ENCODE measurements around the gene MCCC1.
"Not testable (repeated sequence)": the region's sequence is repeated elsewhere in the genome, so short reads cannot be mapped to it uniquely, and the experiment has no call there.

Gene MCCC1

DNA sequence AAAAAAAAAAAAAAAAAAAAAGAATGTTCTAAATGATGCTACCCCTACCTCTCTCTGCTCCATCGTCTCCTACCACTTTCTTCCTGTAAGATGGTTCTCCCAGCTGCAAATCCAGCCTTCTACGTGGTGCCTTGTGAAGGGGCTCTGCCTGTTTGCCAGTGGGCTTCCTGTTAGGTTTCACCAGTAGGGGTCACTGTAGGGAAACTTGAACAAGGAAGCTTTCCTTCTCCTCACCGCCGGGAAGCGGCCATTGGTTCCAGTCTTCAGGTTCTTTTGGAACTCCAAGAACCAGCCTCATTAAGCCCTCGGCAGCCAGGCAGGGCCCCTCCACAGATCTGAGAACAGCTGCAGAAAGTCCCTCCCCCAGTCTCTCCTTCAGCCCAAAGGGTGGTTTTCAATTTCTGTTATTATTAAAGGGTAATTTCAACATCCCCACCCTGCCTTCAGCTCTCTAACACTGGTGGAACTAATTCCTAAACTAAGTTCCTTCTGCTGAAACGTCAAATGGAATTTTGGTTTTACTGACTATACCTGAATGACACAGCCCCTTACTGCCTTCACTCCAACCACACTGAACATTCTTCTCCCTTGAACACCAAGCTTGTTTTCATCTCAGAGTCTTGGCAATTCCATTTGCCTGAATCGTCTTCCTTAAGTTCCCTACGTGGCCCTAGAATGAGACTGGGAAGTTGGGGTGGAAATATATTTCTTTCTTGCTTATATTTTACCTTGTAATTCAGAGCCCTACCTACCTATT, 13.5 kb downstream of the MCCC1 start:
- DNase-seq = no peak
- Mint-ChIP-seq H3K36me3 (ENCODE audit: low read depth) (peaks cover 92% of the 10 kb centered on the region), H3K9me3 (no peaks in the 10 kb centered on the region)

DNA sequence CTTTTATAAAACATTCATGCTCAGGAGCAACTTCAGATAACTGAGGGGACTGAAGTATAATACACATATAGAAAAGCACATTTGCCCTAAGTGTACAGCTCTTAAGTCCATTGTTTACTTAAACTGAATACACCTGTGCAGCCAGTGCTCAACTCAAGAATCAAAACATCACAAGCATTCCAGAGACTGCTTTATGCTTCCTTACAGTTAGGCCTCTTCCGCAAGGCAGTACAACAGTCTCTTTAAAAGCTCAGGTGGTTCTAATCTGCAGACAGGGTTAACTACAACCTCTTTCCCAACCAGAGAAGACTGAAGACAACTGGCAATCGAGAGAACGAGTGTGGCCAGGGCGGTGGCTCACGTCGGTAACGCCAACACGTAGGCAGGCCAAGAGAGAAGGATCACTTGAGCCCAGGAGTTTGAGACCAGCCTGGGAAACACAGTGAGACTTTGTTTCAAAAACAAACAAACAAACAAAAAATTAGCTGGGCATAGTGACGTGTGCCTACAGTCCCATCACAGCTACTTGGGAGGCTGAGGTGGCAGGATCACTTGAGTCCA, 16.9 kb downstream of the MCCC1 start:
- H3K4me3 Mint-ChIP-seq = no peak overlapping the region
- H3K4me1 Mint-ChIP-seq (ENCODE audit: low read depth) = no peaks in the 10 kb centered on the region

More for the DNA sequence above, 13.5 kb downstream of the MCCC1 start:
- Mint-ChIP-seq H3K4me3 (no peak overlapping the region), H3K4me1 (ENCODE audit: low read depth) (no peaks in the 10 kb centered on the region), H3K27me3 (no peaks in the 10 kb centered on the region), H3K27ac (no peak overlapping the region)

DNA sequence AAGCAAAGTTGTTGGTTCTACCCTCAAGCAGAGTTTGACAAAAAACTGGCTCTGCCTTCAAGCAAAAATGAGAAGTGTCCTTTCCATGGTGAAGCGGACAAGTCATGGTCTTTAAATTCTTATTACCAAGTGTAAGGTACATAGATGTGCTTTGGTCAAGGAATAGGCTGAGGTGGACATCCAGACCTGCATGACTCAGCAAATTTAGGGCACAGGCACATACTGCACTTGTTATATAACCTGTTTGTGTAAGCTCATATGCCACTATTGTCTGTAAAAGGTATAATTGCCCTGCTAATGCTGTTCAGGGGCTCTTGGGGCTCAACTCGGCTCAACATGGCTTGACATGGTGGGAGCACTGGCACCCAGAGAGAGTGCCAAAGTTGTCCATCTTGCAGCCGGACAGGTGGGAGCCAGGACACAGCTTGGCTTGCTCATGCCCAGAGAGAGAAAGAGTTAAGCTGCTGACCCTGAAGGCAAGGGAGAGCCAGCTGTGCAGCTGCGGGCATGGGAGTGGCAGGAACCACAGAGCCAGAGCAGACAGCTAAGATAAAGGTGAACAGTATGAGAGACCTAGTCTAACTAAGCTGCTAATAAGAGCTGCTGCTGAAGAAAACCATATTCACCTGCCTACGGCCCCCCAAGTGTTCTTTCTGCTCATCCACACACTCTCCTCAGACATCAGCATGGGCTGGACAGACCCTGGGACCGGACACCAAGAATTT, 17.7 kb downstream of the MCCC1 start:
- DNase-seq = no peak
- H3K4me3 Mint-ChIP-seq = no peak overlapping the region
- H3K27me3 Mint-ChIP-seq = no peaks in the 10 kb centered on the region
- peaks cover 95% of the 10 kb centered on the region for H3K36me3 Mint-ChIP-seq (ENCODE audit: low read depth)
- H3K27ac Mint-ChIP-seq = no peak overlapping the region
- H3K4me1 Mint-ChIP-seq (ENCODE audit: low read depth) = no peaks in the 10 kb centered on the region
- peaks cover 8% of the 10 kb centered on the region for H3K9me3 Mint-ChIP-seq

More for the DNA sequence above, 16.9 kb downstream of the MCCC1 start:
- H3K27me3 Mint-ChIP-seq = no peaks in the 10 kb centered on the region
- peaks cover 95% of the 10 kb centered on the region for H3K36me3 Mint-ChIP-seq (ENCODE audit: low read depth)
- no peak overlapping the region for H3K27ac Mint-ChIP-seq
- DNase-seq = no peak
- H3K9me3 Mint-ChIP-seq = peaks cover 8% of the 10 kb centered on the region

DNA sequence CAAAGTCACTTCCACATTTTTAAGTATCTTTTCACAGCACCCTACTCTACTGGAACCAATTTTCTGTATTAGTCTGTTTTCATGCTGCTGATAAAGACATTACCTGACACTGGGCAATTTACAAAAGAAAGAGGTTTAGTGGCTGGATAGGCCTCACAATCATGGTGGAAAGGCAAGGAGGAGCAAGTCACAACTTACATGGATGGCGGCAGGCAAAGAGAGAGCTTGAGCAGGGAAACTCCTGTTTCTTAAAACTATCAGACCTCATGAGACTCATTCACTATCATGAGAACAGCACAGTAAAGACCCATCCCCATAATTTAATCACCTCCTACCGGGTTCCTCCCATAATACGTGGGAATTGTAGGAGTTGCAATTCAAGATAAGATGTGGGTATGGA, 18.7 kb downstream of the MCCC1 start:
- Mint-ChIP-seq H3K4me3 (no peak overlapping the region), H3K36me3 (ENCODE audit: low read depth) (peaks cover 95% of the 10 kb centered on the region), H3K27ac (no peak overlapping the region), H3K9me3 (peaks cover 8% of the 10 kb centered on the region), H3K27me3 (no peaks in the 10 kb centered on the region), H3K4me1 (ENCODE audit: low read depth) (no peaks in the 10 kb centered on the region)
- DNase-seq = no peak

DNA sequence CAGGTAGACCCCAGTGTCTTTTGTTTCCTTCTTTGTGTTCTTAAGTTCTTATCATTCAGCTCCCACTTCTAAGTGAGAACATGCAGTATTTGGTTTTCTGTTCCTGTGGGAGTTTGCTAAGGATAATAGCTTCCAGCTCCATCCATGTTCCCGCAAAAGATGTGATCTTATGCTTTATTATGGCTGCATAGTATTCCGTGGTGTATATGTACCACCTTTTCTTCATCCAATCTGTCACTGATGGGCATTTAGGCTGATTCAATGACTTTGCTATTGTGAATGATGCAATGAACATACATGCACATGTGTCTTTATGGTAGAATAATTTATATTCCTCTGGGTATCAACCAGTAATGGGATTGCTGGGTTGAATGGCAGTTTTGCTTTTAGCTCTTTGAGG, 24.4 kb downstream of the MCCC1 start:
- Mint-ChIP-seq H3K4me3 (no peak overlapping the region), H3K9me3 (peaks cover 8% of the 10 kb centered on the region), H3K27me3 (no peaks in the 10 kb centered on the region), H3K4me1 (ENCODE audit: low read depth) (peaks cover 14% of the 10 kb centered on the region), H3K27ac (no peak overlapping the region), H3K36me3 (ENCODE audit: low read depth) (peaks cover 89% of the 10 kb centered on the region)
- DNase-seq = no peak

DNA sequence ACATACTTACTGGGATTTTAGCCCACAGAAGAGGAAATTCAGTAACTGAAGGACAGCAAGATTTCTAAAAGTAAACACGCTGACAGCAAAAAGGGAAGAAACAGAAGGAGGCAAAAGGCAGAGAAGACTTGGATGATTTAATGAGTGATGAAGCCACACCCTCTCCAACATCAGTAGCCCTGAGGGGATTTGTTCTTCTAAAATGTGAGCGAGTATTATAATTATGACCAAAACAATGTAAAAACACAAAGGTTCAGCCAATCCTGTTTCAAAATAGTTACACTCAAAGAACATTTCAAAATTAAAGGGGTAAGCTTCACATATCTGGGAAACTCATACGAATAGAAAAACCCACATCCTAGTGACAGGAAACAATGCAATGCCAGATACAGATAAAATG, 25.0 kb downstream of the MCCC1 start:
- Mint-ChIP-seq H3K4me1 (ENCODE audit: low read depth) (peaks cover 14% of the 10 kb centered on the region), H3K27me3 (no peaks in the 10 kb centered on the region), H3K4me3 (no peak overlapping the region), H3K36me3 (ENCODE audit: low read depth) (peaks cover 88% of the 10 kb centered on the region), H3K9me3 (peaks cover 8% of the 10 kb centered on the region), H3K27ac (peak overlapping the region; percentile 45)
- DNase-seq = no peak

DNA sequence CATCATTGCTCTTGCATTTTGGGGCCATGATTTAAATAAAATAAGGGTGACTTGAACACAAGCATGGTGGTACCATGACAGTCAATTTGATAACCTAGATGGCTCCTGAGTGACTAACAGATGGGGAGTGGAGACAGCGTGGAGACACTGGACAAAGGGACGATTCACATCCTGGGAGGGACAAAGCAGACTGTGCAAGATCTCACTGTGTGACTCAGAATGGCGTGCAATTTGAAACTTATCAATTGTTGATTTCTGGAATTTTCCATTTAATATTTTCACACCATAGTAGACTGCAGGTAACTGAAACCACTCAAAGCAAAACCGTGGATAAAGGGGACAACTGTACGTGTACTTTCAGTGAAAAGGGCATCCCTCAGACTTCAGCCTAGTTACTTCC, 25.5 kb downstream of the MCCC1 start:
- peaks cover 14% of the 10 kb centered on the region for H3K4me1 Mint-ChIP-seq (ENCODE audit: low read depth)
- H3K36me3 Mint-ChIP-seq (ENCODE audit: low read depth) = peaks cover 88% of the 10 kb centered on the region
- no peaks in the 10 kb centered on the region for H3K27me3 Mint-ChIP-seq
- H3K4me3 Mint-ChIP-seq = no peak overlapping the region
- H3K9me3 Mint-ChIP-seq = peaks cover 4% of the 10 kb centered on the region
- peak overlapping the region; percentile 45 for H3K27ac Mint-ChIP-seq
- DNase-seq = no peak

DNA sequence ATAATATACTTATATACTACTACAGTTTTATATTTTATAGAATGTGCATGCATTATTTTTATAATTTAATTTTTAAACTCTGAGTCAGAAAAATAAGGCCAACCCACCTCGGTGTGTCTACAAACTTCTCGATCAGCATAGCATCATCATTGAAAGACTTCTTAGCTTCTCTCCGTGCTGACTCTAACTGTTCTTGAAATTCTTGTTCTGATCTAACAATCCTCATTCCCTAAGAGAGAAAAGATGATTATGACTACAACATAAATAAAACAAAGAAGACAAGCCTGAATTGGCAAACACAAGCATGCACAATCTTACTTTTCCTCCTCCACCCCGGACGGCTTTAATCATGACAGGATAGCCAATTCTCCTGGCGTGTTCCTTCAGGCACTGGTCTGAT, 28.4 kb downstream of the MCCC1 start:
- H3K36me3 Mint-ChIP-seq (ENCODE audit: low read depth) = peaks cover 79% of the 10 kb centered on the region
- no peak overlapping the region for H3K27ac Mint-ChIP-seq
- H3K27me3 Mint-ChIP-seq = no peaks in the 10 kb centered on the region
- DNase-seq = no peak
- no peaks in the 10 kb centered on the region for H3K9me3 Mint-ChIP-seq
- H3K4me3 Mint-ChIP-seq = no peak overlapping the region
- peaks cover 14% of the 10 kb centered on the region for H3K4me1 Mint-ChIP-seq (ENCODE audit: low read depth)

DNA sequence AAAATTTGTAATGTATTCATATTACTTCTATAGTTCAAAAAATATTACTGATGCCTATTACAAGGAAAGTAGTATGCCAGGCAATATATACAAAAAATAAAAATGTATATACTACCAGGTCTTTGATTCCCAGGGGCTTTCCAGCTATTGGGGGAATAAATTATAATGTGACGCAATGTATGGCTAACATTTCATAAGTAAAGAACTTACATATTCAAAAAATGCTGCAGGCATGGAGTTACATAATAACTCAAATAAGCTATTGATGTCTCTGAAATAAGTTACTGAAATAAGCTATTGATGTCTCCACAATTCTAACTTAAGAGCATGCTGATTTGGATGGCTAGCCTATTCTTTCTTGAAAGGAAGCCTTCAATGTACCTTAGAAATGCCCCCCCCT, 30.2 kb downstream of the MCCC1 start:
- no peak for DNase-seq
- no peaks in the 10 kb centered on the region for H3K9me3 Mint-ChIP-seq
- no peaks in the 10 kb centered on the region for H3K27me3 Mint-ChIP-seq
- peaks cover 76% of the 10 kb centered on the region for H3K36me3 Mint-ChIP-seq (ENCODE audit: low read depth)
- no peak overlapping the region for H3K4me3 Mint-ChIP-seq
- peaks cover 5% of the 10 kb centered on the region for H3K4me1 Mint-ChIP-seq (ENCODE audit: low read depth)
- no peak overlapping the region for H3K27ac Mint-ChIP-seq

DNA sequence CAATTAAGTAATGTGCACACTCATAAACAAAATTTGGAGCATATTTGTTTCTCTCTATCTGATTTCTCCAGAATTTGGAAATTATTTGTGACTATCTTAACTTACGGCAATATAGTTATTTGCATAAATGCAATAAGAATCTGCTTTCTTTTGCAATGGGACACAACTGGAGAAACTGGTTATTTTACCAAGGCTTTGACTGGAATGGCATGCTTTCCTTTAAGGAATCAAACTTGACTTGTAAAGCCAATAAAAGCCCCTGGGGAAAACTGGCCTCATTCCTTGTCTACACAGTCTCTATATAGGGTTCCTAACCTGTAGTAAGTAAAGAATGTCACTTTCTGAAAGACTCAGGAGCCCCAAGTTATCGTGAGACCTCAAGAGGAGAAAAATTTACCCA, 32.4 kb downstream of the MCCC1 start:
- DNase-seq; H3K27me3 Mint-ChIP-seq; H3K9me3 Mint-ChIP-seq; H3K4me3 Mint-ChIP-seq; H3K27ac Mint-ChIP-seq; H3K4me1 Mint-ChIP-seq (ENCODE audit: low read depth): not testable (repeated sequence)
- peaks cover 77% of the 10 kb centered on the region for H3K36me3 Mint-ChIP-seq (ENCODE audit: low read depth)

DNA sequence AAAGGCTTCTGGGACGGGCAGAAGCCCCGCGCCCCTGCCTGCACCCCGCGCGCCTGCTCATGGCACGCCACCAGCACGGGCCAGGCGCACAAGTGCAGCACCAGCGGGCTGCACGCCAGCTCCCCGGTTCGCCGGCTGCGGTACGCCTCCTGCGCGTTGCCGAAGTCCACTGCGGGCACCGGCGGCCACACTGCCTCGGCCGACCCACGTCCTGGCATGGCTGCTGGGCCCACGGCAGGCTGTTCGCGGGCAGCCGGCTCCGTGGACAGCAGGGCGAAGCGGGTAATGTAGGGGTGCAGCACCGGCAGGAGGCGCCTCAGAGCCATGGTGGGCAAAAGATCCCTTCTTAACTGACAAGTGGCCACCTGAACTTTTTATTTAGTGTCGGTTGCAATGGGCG, 34.8 kb downstream of the MCCC1 start:
- no peak for DNase-seq
- Mint-ChIP-seq H3K27ac (no peak overlapping the region), H3K27me3 (no peaks in the 10 kb centered on the region), H3K4me1 (ENCODE audit: low read depth) (no peaks in the 10 kb centered on the region), H3K9me3 (no peaks in the 10 kb centered on the region), H3K4me3 (no peak overlapping the region), H3K36me3 (ENCODE audit: low read depth) (peaks cover 64% of the 10 kb centered on the region)

DNA sequence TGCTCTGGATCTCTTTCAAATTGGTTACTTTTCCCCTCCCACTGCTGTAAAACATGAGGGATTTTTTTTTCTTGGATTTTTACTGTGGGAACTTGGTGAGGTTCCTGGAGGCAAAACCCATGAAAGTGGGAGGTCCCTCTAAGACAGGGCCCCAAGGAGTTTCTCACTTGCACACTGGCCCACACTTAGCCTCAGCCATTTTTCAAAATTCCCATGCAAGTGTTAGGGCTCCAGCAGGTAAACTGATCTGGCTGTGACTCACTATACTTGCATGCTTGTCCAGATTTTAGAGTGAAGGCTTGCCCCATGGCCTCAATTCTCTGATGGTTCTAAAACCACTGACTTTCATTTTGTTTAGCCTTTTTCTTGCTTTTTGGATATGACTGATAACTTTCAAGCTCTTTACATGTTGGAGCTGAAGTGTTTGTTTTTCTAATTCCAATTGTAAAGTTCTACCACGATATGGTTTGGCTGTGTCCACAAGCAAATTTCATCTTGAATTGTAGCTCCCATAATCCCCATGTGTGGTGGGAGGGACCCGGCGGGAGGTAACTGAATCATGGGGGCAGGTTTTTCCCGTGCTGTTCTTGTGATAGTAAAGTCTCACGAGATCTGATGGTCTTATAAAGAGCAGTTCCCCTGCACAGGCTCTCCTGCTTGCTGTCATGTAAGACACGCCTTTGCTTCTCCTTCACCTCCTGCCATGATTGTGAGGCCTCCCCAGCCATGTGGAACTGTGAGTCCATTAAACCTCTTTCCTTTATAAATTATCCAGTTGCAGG, 37.7 kb downstream of the MCCC1 start:
- Mint-ChIP-seq H3K4me3 (no peak overlapping the region), H3K36me3 (ENCODE audit: low read depth) (peaks cover 50% of the 10 kb centered on the region), H3K27me3 (no peaks in the 10 kb centered on the region), H3K27ac (no peak overlapping the region), H3K9me3 (no peaks in the 10 kb centered on the region), H3K4me1 (ENCODE audit: low read depth) (no peaks in the 10 kb centered on the region)
- DNase-seq = no peak

DNA sequence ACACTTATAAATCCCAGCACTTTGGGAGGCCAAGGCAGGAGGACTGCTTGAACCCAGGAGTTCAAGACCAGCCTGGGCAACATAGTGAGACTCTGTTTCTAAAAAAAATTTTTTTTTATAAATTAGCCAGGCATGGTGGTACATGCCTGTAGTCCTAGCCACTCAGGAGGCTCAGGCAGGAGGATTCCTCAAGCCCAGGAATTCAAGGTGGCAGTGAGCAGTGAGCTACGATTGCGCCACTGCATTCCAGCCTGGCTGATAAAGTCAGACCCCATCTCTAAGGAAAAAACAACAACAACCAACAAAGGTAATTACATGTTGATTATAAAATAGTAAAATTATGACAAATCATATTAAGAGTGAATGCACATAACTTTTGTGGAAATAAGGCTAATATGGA, 40.9 kb downstream of the MCCC1 start:
- peaks cover 43% of the 10 kb centered on the region for H3K36me3 Mint-ChIP-seq (ENCODE audit: low read depth)
- H3K4me1 Mint-ChIP-seq (ENCODE audit: low read depth) = no peaks in the 10 kb centered on the region
- no peaks in the 10 kb centered on the region for H3K27me3 Mint-ChIP-seq
- DNase-seq = no peak
- H3K27ac Mint-ChIP-seq = no peak overlapping the region
- no peaks in the 10 kb centered on the region for H3K9me3 Mint-ChIP-seq
- no peak overlapping the region for H3K4me3 Mint-ChIP-seq

DNA sequence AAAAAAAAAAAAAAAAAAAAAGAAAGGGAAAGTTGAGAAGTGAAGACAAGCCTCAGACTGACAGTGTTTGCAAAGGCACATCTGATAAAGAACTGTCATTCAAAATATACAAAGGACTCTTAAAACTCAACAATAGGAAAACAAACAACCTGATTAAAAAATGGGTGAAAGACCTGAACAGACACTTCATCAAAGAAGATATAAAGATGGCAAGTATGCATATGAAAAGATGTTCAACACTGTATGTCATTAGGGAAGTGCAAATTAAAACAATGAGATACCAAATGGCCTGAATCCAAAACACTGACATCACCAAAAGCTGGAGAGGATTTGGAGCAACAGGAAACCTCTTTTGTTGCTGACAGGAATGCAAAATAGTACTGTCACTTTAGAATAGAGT, 48.6 kb downstream of the MCCC1 start:
- H3K4me1 Mint-ChIP-seq (ENCODE audit: low read depth) = no peaks in the 10 kb centered on the region
- H3K36me3 Mint-ChIP-seq (ENCODE audit: low read depth) = peaks cover 73% of the 10 kb centered on the region
- H3K27ac Mint-ChIP-seq = no peak overlapping the region
- no peak for DNase-seq
- H3K27me3 Mint-ChIP-seq = no peaks in the 10 kb centered on the region
- no peaks in the 10 kb centered on the region for H3K9me3 Mint-ChIP-seq
- no peak overlapping the region for H3K4me3 Mint-ChIP-seq

Measured in activated T-cell treated with anti-CD3 and anti-CD28 coated beads, Interleukin-2, amount 50 U/mL, for 24 hours (primary cell).